ENCODE measurements around the gene C1R.
"Not testable (repeated sequence)": the region's sequence is repeated elsewhere in the genome, so short reads cannot be mapped to it uniquely, and the experiment has no call there.

The C1R gene

GRCh38 chr12:7118881-7119280, 26.6 kb upstream of the C1R start:
- DNase-seq, result no peak

GRCh38 chr12:7117670-7118069, 25.4 kb upstream of the C1R start:
- no peak for DNase-seq

- no peak for DNase-seq
These were observed 24.7 kb upstream of the C1R start for GRCh38 chr12:7116916-7117315.

GRCh38 chr12:7116196-7116595, 24.0 kb upstream of the C1R start:
- DNase-seq, result no peak

- no peak for DNase-seq
These were observed 22.6 kb upstream of the C1R start for GRCh38 chr12:7114851-7115250.

- no peak for DNase-seq
These were observed 21.8 kb upstream of the C1R start for GRCh38 chr12:7114008-7114407.

- peak; percentile 46 for DNase-seq
These were observed 21.2 kb upstream of the C1R start for GRCh38 chr12:7113389-7113871.

- no peak for DNase-seq
These were observed 19.8 kb upstream of the C1R start for GRCh38 chr12:7112041-7112440.

GRCh38 chr12:7110661-7111060, 18.4 kb upstream of the C1R start:
- DNase-seq, result no peak

- DNase-seq, result no peak
These were observed 17.3 kb upstream of the C1R start for GRCh38 chr12:7109572-7109920.

GRCh38 chr12:7108796-7109571, 16.7 kb upstream of the C1R start, which contains the start of gene C1RL:
TSS of gene C1RL (minus strand) at chr12:7109214. CDS start at chr12:7109180, 34 bp downstream.
- peak; percentile 86 for DNase-seq

GRCh38 chr12:7108003-7108795, 16.0 kb upstream of the C1R start:
- peak; percentile 77 for DNase-seq

GRCh38 chr12:7107636-7108002, 15.4 kb upstream of the C1R start:
- no peak for DNase-seq

- not testable (repeated sequence) for DNase-seq
These were observed 14.9 kb upstream of the C1R start for GRCh38 chr12:7107181-7107580.

GRCh38 chr12:7106082-7106481, 13.8 kb upstream of the C1R start:
- no peak for DNase-seq

GRCh38 chr12:7103837-7104584, 11.8 kb upstream of the C1R start:
- DNase-seq, result no peak

- no peak for DNase-seq
These were observed 10.3 kb upstream of the C1R start for GRCh38 chr12:7102582-7102981.

GRCh38 chr12:7101694-7102131, 9.5 kb upstream of the C1R start:
- DNase-seq, result no peak

- DNase-seq, result no peak
These were observed 8.9 kb upstream of the C1R start for GRCh38 chr12:7101047-7101693.

- no peak for DNase-seq
These were observed 8.0 kb upstream of the C1R start for GRCh38 chr12:7100239-7100638.

- no peak for DNase-seq
These were observed 7.2 kb upstream of the C1R start for GRCh38 chr12:7099290-7099996.

- no peak for DNase-seq
These were observed 4.7 kb upstream of the C1R start for GRCh38 chr12:7096979-7097378.
